CD8-positive, alpha-beta memory T cell (primary cell): ENCODE data around the gene MRPL57. TPM values are rescaled to one million over a fixed set of nuclear protein-coding genes. Genes with fewer than 3 reads are reported as not detected.

Source experiments
- CTCF ChIA-PET: fragments of 350-600 bp; sonication (Branson Sonifier 250); formaldehyde crosslinking; loops from one replicate; lab custom pipeline; 2021; ENCODE audit warnings: antibody characterized with exemption; lab: Charles Lee
- POLR2A ChIA-PET: fragments of 350-600 bp; sonication (Branson Sonifier 250); formaldehyde crosslinking; loops from one replicate; lab custom pipeline; 2021; ENCODE audit warnings: antibody characterized with exemption; lab: Charles Lee
- DNase-seq, 5 donors: peaks; one replicate each; pipeline versions ENCODE4 v3.0.0 to v3.0.0-alpha.2; 2020 to 2022; ENCODE audit warnings: mixed read lengths in 1 of 5
- H3K27ac ChIP-seq: one replicate; pipeline ENCODE4 v1.7.0; 2013; ENCODE audit warnings: low read depth, mild to moderate bottlenecking, low read length, moderate library complexity
- H3K27me3 ChIP-seq: 2 replicates; pipeline ENCODE4 v1.7.0; 2013; ENCODE audit warnings: low read length, mild to moderate bottlenecking; ENCODE audit not compliant: insufficient read depth, poor library complexity, severe bottlenecking
- H3K36me3 ChIP-seq: 2 replicates; pipeline ENCODE4 v1.7.0; 2013; ENCODE audit warnings: mild to moderate bottlenecking, low read length, moderate library complexity; ENCODE audit not compliant: insufficient read depth
- H3K4me1 ChIP-seq: 2 replicates; pipeline ENCODE4 v1.7.0; 2013; ENCODE audit warnings: mild to moderate bottlenecking, low read length, moderate library complexity; ENCODE audit not compliant: insufficient read depth
- H3K4me3 ChIP-seq: 2 replicates; pipeline ENCODE4 v1.7.0; 2013; ENCODE audit warnings: mild to moderate bottlenecking, low read length
- H3K9me3 ChIP-seq: 2 replicates; pipeline ENCODE4 v1.7.0; 2013; ENCODE audit warnings: mild to moderate bottlenecking, low read length
- H3K27ac Mint-ChIP-seq, 8 donors: one replicate each; pipeline ENCODE4 v1.8.0; 2020 to 2021; ENCODE audit warnings: mixed read lengths in 8 of 8, mild to moderate bottlenecking in 6 of 8, inconsistent platforms in 3 of 8, moderate library complexity in 3 of 8
- H3K27me3 Mint-ChIP-seq, 2 donors: one replicate each; pipeline ENCODE4 v1.8.0; 2020 to 2021; ENCODE audit warnings: mixed read lengths in 2 of 2, mild to moderate bottlenecking in 1 of 2, moderate library complexity in 1 of 2
- H3K36me3 Mint-ChIP-seq, 3 donors: one replicate each; pipeline ENCODE4 v1.8.0; 2020 to 2021; ENCODE audit warnings: mixed read lengths in 3 of 3, inconsistent platforms in 1 of 3, mild to moderate bottlenecking in 1 of 3
- H3K4me1 Mint-ChIP-seq, 3 donors: one replicate each; pipeline ENCODE4 v1.8.0; 2020 to 2021; ENCODE audit warnings: mixed read lengths in 3 of 3, inconsistent platforms in 1 of 3, mild to moderate bottlenecking in 1 of 3
- H3K4me3 Mint-ChIP-seq, 7 donors: one replicate each; pipeline ENCODE4 v1.8.0; 2020 to 2021; ENCODE audit warnings: mixed read lengths in 7 of 7, mild to moderate bottlenecking in 6 of 7, moderate library complexity in 4 of 7, inconsistent platforms in 2 of 7
- H3K9me3 Mint-ChIP-seq, 5 donors: one replicate each; pipeline ENCODE4 v1.8.0; 2020 to 2022; ENCODE audit warnings: mixed read lengths in 5 of 5, mild to moderate bottlenecking in 3 of 5, moderate library complexity in 2 of 5, inconsistent platforms in 1 of 5
- polyA plus RNA-seq: library from polyadenylated mRNA; unstranded; fragments of 300-500 nt; fragmentation: Illumina TruSeq; gene quantifications from one replicate; pipeline ENCODE4 v1.2.3, GENCODE V29; 2021
- total RNA-seq, 2 experiments: library from RNA; stranded (reverse); gene quantifications; one replicate each; pipeline ENCODE4 v1.2.3, GENCODE V29; 2021

MRPL57 gene
- total and polyA plus RNA-seq, 3 experiments from 2014 or later, result 28.4 to 53.6 (median 28.8) TPM

GRCh38 chr13:21227917-21228316 is 51.5 kb downstream of the MRPL57 start:
- Mint-ChIP-seq H3K9me3 (no peaks in the 10 kb centered on the region), H3K27ac (no peak overlapping the region), H3K27me3 (peaks cover 2 to 13% of the 10 kb centered on the region in 2 donors), H3K36me3 (no peaks in the 10 kb centered on the region), H3K4me1 (peaks cover 0 to 8% (median 2%) of the 10 kb centered on the region in 3 donors), H3K4me3 (no peak overlapping the region)
- H3K36me3 ChIP-seq, result no peaks in the 10 kb centered on the region
- H3K4me3 ChIP-seq, result no peak overlapping the region
- no peaks in the 10 kb centered on the region for H3K9me3 ChIP-seq
- ChIA-PET CTCF (no interaction called here), POLR2A (no interaction called here)
- no peaks in the 10 kb centered on the region for H3K27me3 ChIP-seq
- no peaks in the 10 kb centered on the region for H3K4me1 ChIP-seq
- H3K27ac ChIP-seq, result no peak overlapping the region
- DNase-seq, result no peak

Other genes with a start within 250 kb of the MRPL57 start
- gene LATS2, start 115.1 kb upstream of the MRPL57 start, total RNA-seq, result 1 to 10 TPM; 1.4 to 1.9 TPM
- gene LATS2, start 115.1 kb upstream of the MRPL57 start, polyA plus RNA-seq, result 0.66 TPM
- 100 to 1,000 TPM; 299 to 307 TPM for gene SAP18, start 36.5 kb upstream of the MRPL57 start, total RNA-seq
- gene SAP18, start 36.5 kb upstream of the MRPL57 start, polyA plus RNA-seq, result 289 TPM
- gene SKA3, start 106 bp upstream of the MRPL57 start, total RNA-seq, result 10 to 100 TPM; 28.3 to 33.3 TPM
- gene SKA3, start 106 bp upstream of the MRPL57 start, polyA plus RNA-seq, result not detected